HG03066 (cell line): Measurements from ENCODE around the gene ADAMTS17.
"Not testable (repeated sequence)": the region's sequence is repeated elsewhere in the genome, so short reads cannot be mapped to it uniquely, and the experiment has no call there.

Experiments
- ATAC-seq: cut with Tn5 transposase; IDR thresholded peaks from one replicate; pipeline ENCODE4 v1.9.1; 2021; ENCODE audit warnings: low read depth; ENCODE audit not compliant: unreplicated experiment

ADAMTS17 gene

GRCh38 chr15:99989095-99989494, 352.7 kb downstream of the ADAMTS17 start:
- ATAC-seq, result no peak

- ATAC-seq, result no peak
These were observed 354.1 kb downstream of the ADAMTS17 start for GRCh38 chr15:99987701-99988100.

GRCh38 chr15:99987119-99987506, 354.7 kb downstream of the ADAMTS17 start:
- no peak for ATAC-seq

GRCh38 chr15:99986297-99987118, 355.3 kb downstream of the ADAMTS17 start:
- ATAC-seq, result no peak

- ATAC-seq, result no peak
These were observed 355.9 kb downstream of the ADAMTS17 start for GRCh38 chr15:99985878-99986277.

- ATAC-seq, result no peak
These were observed 357.1 kb downstream of the ADAMTS17 start for GRCh38 chr15:99984491-99985243.

GRCh38 chr15:99983886-99984286, 357.9 kb downstream of the ADAMTS17 start:
- ATAC-seq, result no peak

GRCh38 chr15:99983171-99983885, 358.4 kb downstream of the ADAMTS17 start:
- ATAC-seq, result no peak

GRCh38 chr15:99982662-99983061, 359.1 kb downstream of the ADAMTS17 start:
- no peak for ATAC-seq

GRCh38 chr15:99981839-99982658, 359.7 kb downstream of the ADAMTS17 start:
- ATAC-seq, result no peak

GRCh38 chr15:99981191-99981647, 360.6 kb downstream of the ADAMTS17 start:
- no peak for ATAC-seq

GRCh38 chr15:99980752-99981151, 361.0 kb downstream of the ADAMTS17 start:
- ATAC-seq, result no peak

- not testable (repeated sequence) for ATAC-seq
These were observed 361.9 kb downstream of the ADAMTS17 start for GRCh38 chr15:99979886-99980285.

GRCh38 chr15:99979371-99979770, 362.4 kb downstream of the ADAMTS17 start:
- ATAC-seq, result no peak

GRCh38 chr15:99978426-99978825, 363.3 kb downstream of the ADAMTS17 start:
- ATAC-seq, result no peak

GRCh38 chr15:99977929-99978328, 363.8 kb downstream of the ADAMTS17 start:
- no peak for ATAC-seq

GRCh38 chr15:99976811-99977271, 364.9 kb downstream of the ADAMTS17 start:
- ATAC-seq, result no peak

- no peak for ATAC-seq
These were observed 365.8 kb downstream of the ADAMTS17 start for GRCh38 chr15:99976000-99976399.

- ATAC-seq, result no peak
These were observed 367.5 kb downstream of the ADAMTS17 start for GRCh38 chr15:99974246-99974645.

- ATAC-seq, result no peak
These were observed 368.4 kb downstream of the ADAMTS17 start for GRCh38 chr15:99973351-99973750.
